ENCODE data around the gene ADAP2.

- TF ChIP-seq CTCF (IDR thresholded peaks at IDR 0.05) = no peak
- TF ChIP-seq POLR2A (IDR thresholded peaks at IDR 0.05) = no peak
- no peak for TF ChIP-seq EP300 (IDR thresholded peaks at IDR 0.05; ENCODE audit: low read depth)
- TF ChIP-seq POLR2AphosphoS5 (IDR thresholded peaks at IDR 0.05) = no peak
These were observed 43.1 kb downstream of the ADAP2 start for GRCh38 chr17:30964876-30965275.

Data from transverse colon (tissue), 4 donors.